Measurements from ENCODE around the gene G2E3. TPM values are rescaled to one million over a fixed set of nuclear protein-coding genes. Genes with fewer than 3 reads are reported as not detected.
A peak's percentile ranks its signal among the peaks of the same experiment; 100 is the strongest.
"Not testable (repeated sequence)": the region's sequence is repeated elsewhere in the genome, so short reads cannot be mapped to it uniquely, and the experiment has no call there.

G2E3 gene, protein sequence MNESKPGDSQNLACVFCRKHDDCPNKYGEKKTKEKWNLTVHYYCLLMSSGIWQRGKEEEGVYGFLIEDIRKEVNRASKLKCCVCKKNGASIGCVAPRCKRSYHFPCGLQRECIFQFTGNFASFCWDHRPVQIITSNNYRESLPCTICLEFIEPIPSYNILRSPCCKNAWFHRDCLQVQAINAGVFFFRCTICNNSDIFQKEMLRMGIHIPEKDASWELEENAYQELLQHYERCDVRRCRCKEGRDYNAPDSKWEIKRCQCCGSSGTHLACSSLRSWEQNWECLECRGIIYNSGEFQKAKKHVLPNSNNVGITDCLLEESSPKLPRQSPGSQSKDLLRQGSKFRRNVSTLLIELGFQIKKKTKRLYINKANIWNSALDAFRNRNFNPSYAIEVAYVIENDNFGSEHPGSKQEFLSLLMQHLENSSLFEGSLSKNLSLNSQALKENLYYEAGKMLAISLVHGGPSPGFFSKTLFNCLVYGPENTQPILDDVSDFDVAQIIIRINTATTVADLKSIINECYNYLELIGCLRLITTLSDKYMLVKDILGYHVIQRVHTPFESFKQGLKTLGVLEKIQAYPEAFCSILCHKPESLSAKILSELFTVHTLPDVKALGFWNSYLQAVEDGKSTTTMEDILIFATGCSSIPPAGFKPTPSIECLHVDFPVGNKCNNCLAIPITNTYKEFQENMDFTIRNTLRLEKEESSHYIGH
- 5.7 and 7.9 TPM in 2 replicates for total RNA-seq

- no peak for DNase-seq (ENCODE audit: extremely low read depth, low read depth, low spot score)
Measured at GRCh38 chr14:30558675-30559555, at the start of gene G2E3. Gene G2E3 (plus strand): TSS chr14:30559158. CDS start chr14:30581080, 21,922 bp downstream.

DNA sequence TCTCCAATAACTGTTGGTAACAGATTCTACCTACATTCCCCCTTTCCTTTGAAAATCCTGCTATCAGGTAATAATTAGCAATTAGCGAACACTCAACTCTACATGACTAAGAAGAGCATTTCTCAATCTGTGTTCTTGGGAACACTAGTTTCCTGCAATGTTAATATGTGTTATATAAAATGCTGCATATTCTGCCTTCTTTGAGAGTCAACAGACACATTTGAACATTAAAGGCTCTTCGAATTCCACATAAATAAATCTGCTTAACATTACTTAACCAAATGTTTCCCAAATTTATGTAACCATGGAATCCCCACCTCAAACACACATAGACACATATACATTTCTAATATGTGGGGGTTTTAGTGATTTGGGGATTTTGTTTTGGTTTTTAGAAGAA is 41.2 kb upstream of the G2E3 start:
- no peak for DNase-seq (ENCODE audit: extremely low read depth, low read depth, low spot score)

- DNase-seq (ENCODE audit: extremely low read depth, low read depth, low spot score) = no peak
Measured at GRCh38 chr14:30518867-30519560, 39.9 kb upstream of the G2E3 start.

DNA sequence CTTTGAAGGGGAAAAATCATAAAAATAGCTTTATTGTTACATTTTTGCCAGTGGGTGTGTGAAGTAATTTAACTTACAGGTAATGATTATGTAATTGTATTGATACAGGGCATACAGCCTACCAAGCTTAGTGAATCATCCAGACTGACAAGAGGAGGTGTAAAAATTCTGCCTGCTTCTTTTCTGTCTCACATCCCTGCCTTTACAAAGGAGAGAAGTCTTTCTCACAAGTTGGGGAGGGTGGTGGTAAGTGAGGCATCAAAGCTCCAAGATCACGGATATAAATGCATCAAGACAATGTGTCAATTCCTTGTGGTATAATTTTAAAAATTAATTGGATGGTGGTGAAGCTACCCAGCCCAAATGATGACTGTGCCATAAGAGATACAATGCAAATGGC is 39.0 kb upstream of the G2E3 start:
- DNase-seq (ENCODE audit: extremely low read depth, low read depth, low spot score) = no peak

- no peak for DNase-seq (ENCODE audit: extremely low read depth, low read depth, low spot score)
Measured at GRCh38 chr14:30520536-30520935, 38.4 kb upstream of the G2E3 start.

GRCh38 chr14:30521899-30522736 is 36.8 kb upstream of the G2E3 start:
- peak; percentile 9 for DNase-seq (ENCODE audit: extremely low read depth, low read depth, low spot score)

DNA sequence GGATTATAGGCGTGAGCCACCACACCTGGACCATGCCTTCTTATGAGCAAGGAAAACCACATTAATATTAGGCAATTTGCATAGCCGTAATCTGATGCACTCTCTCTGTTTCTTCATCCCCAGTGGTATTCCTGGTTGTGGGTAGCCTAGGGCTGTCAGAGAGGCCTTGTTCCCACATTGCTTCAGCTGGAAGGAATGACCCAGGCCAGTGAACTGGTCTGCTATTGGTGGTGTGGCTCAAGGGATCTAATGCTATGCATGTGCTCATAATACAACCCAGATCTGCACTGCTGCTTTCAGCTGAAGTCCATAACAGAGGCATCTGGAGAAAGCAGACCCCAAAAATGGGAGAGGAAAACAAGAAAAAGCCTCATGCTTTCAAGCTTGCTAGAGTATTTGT is 33.1 kb upstream of the G2E3 start:
- DNase-seq (ENCODE audit: extremely low read depth, low read depth, low spot score) = no peak

GRCh38 chr14:30527196-30527595 is 31.8 kb upstream of the G2E3 start:
- no peak for DNase-seq (ENCODE audit: extremely low read depth, low read depth, low spot score)

DNA sequence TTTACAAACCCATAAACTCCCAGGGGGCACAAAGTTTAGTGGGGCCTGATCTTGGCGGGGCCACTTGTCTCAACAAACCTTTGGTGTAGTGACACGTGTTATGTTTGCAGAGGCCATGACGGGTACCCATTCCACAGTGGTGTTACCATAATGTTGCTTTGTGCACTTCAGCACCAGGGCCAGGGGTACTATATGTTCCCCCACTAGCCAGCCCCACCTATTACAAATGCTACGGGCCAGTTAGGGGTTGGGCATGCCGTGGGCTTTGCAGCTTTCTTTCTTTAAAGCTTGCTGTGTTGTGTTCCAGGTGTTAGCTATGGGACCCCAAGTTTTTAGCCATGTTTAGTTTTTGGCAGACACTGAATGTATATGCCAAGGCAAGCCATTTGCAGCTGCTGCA is 30.8 kb upstream of the G2E3 start:
- DNase-seq (ENCODE audit: extremely low read depth, low read depth, low spot score) = no peak

DNA sequence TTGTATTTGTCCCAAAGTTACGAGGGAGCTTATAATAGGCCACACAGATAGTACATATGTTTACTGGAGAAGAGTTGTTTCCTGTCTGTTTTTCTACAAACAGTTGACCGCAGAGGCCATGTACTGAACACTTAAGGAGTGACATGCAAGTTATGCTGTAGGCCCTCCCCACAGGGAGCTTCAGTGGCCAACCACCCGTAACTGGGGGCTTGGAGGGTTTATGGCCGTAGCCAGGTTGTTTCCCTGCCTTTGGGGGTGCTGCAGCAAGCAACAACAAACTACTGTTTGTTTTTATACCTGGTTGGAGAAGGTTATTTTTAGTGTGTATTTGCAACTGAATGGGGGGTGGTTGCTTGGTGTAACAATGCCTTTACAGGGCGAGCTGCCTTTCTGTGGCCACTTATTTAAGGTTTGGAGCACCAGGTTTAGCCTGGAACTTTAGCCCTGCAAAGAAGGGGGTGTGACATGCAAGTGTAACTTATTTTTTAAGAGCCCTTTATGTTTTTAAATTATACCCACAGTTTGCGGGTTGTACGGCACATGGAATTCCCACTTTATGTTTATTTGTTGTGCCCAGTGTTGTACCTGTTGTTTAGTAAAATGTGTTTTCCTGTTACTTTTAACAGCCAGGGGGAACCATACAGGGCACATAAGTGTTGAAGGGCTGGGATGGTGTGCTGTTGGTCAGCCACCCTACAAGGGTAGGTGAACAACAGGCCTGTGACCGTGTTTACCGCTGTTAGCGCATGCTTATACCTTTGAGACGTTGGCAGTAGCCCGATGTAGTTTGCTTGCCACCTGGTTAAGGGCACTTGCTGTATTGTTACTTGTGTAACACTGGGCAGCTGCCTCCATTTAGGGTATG is 29.9 kb upstream of the G2E3 start:
- DNase-seq (ENCODE audit: extremely low read depth, low read depth, low spot score) = no peak

DNA sequence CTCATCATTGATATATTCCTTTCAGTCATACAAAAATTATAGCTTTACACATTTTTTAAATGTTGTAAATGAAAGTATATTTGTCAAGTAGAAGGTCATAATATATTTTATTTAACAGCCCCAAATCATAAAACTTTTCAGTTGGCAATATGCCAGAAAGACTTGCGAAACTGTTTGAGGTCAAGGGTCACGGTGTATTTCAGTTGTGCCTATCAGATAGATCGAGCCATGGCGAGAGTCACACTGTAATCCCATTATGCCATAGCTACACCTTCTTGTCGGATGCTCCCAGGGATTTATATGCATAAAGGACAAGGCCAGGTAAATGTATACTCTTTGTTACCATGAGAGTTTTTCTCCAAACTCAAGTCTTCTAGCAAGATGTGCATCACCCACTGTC is 26.7 kb upstream of the G2E3 start:
- no peak for DNase-seq (ENCODE audit: extremely low read depth, low read depth, low spot score)

GRCh38 chr14:30533126-30533525 is 25.8 kb upstream of the G2E3 start:
- DNase-seq (ENCODE audit: extremely low read depth, low read depth, low spot score) = no peak

- no peak for DNase-seq (ENCODE audit: extremely low read depth, low read depth, low spot score)
Measured at GRCh38 chr14:30541318-30541717, 17.6 kb upstream of the G2E3 start.

- DNase-seq (ENCODE audit: extremely low read depth, low read depth, low spot score) = not testable (repeated sequence)
Measured at GRCh38 chr14:30546735-30547134, 12.2 kb upstream of the G2E3 start.

DNA sequence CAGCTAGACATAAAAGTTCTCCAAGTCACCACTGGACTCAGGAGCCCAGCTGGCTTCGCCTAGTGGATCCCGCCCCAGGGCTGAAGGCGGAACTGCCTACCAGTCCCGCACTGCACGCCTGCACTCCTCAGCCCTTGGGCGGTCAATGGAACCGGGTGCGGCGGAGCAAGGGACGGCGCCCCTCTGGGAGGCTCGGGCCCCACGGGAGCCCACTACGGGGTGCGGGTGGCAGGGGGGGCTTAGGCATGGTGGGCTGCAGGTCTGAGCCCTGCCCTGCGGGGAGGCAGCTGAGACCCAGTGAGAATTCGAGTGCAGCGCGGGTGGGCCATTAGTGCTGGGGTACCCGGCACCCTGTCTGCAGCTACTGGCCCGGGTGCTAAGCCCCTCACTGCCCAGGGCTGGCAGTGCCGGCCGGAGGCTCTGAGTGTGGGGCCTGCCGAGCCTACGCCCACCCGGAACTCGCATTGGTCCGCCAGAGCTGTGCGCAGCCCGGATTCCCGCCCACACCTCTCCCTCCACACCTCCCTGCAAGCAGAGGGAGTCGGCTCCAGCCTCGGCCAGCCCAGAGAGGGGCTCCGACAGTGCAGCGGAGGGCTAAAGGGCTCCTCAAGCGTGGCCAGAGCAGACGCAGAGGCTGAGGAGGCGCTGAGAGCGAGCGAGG is 11.4 kb upstream of the G2E3 start:
- no peak for DNase-seq (ENCODE audit: extremely low read depth, low read depth, low spot score)

DNA sequence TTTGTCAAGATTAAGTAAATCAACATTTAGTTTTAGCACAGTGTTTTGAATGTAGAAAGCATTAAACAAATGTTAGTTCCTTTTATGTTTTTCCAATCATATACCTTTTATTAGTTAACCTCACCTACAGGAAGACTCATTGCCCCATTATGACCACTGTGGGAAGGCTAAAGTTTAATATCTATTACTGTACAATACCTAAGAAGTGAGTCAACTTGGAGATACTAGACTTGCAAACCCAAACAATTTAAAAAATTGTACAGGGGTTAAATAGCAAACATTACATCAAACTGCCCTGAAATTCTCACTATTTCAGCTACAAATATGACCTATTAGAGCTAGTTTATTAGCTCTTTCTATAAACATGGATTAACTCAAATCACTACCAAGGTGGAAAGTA is 8.6 kb upstream of the G2E3 start:
- DNase-seq (ENCODE audit: extremely low read depth, low read depth, low spot score) = no peak

DNA sequence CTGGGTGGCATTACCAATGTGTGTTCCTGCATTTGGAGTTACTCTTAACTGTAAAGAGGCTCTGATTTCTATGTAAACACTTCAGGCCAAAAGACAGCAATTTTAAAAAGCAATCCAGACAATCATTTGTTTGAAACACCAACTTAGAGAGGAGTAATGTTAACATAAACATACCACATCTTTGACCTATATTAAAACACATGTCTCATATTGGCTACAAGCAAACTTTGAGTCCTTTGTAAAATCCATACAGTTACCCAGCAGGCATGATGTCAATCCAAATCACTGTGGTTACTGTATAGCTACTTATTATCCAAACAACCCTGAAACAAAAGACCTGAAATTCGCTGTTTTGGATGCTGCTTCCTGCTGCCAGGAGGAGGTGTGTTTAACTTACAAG is 7.5 kb upstream of the G2E3 start:
- DNase-seq (ENCODE audit: extremely low read depth, low read depth, low spot score) = no peak

DNA sequence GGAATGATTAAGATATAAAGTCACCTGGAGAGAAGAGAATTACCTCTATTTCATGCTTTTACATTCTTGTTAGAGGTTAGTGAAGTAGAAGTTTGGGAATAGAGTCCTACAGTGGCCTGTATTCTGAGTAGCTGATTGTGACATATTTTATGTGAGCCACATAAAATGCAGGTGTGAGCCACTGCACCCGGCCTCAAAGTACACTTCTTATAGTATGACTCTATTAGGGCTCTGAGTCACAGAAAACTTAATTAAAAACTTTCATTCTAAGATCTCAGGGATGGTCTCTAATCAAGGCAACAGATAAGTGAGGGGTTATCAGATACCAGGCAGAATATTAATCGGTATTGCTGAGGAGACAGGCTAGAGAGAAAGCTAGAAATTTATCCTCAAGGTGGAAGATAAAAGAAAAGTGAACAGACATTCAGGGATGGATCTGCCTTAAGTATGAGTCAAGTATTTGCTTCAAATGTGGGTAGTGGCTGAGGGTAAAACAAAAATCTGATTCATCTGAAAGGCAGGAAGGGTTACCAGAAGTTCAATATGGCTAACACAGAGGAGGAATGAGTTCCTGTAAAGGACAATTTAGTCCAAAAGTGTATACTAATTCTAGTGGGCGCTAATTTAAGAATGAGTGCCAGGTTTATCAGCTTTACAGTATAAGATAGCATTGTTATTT is 5.5 kb upstream of the G2E3 start:
- DNase-seq (ENCODE audit: extremely low read depth, low read depth, low spot score) = no peak

Measured in glomerular endothelial cell (primary cell).